Endothelial cell of hepatic sinusoid (primary cell): ENCODE measurements around the gene PPP1R1B.
"Not testable (repeated sequence)": the region's sequence is repeated elsewhere in the genome, so short reads cannot be mapped to it uniquely, and the experiment has no call there.

ENCODE experiments used
- in situ Hi-C: cut with HindIII; loops from 2 replicates; pipeline ENCODE4 v1.10.0; 2017; ENCODE audit warnings: low sequenced_read_pairs

PPP1R1B gene

GRCh38 chr17:39626171-39627046 is at the start of gene PPP1R1B:
Gene PPP1R1B (plus strand): TSS chr17:39626952. CDS start chr17:39627393, 441 bp downstream.
- in situ Hi-C loops: no loop called here

- in situ Hi-C loops: loop anchor here (5.0 kb wide), 1 partner anchor 59 kb away; the partner anchor contains the start of gene STARD3
These were observed 48.5 kb upstream of the PPP1R1B start for GRCh38 chr17:39578272-39578671.

- in situ Hi-C loops: loop anchor here (5.0 kb wide), 1 partner anchor 58 kb away; the partner anchor contains the start of gene STARD3
These were observed 47.3 kb upstream of the PPP1R1B start for GRCh38 chr17:39579318-39580081.

- in situ Hi-C loops: no loop called here
These were observed 46.7 kb upstream of the PPP1R1B start for GRCh38 chr17:39580082-39580468.

- in situ Hi-C loops: no loop called here
These were observed 45.5 kb upstream of the PPP1R1B start for GRCh38 chr17:39581071-39581758.

- in situ Hi-C loops: no loop called here
These were observed 45.0 kb upstream of the PPP1R1B start for GRCh38 chr17:39581759-39582085.

GRCh38 chr17:39582658-39583057 is 44.1 kb upstream of the PPP1R1B start:
- in situ Hi-C loops: no loop called here

GRCh38 chr17:39590180-39590579 is 36.6 kb upstream of the PPP1R1B start:
- in situ Hi-C loops: not testable (repeated sequence)

- in situ Hi-C loops: no loop called here
These were observed 34.5 kb upstream of the PPP1R1B start for GRCh38 chr17:39591958-39592954.

- in situ Hi-C loops: no loop called here
These were observed 33.4 kb upstream of the PPP1R1B start for GRCh38 chr17:39593371-39593770.

GRCh38 chr17:39595294-39595693 is 31.5 kb upstream of the PPP1R1B start:
- in situ Hi-C loops: no loop called here

- in situ Hi-C loops: no loop called here
These were observed 30.7 kb upstream of the PPP1R1B start for GRCh38 chr17:39595928-39596510.

- in situ Hi-C loops: no loop called here
These were observed 30.0 kb upstream of the PPP1R1B start for GRCh38 chr17:39596543-39597267.

- in situ Hi-C loops: no loop called here
These were observed 29.2 kb upstream of the PPP1R1B start for GRCh38 chr17:39597372-39598046.

- in situ Hi-C loops: no loop called here
These were observed 28.7 kb upstream of the PPP1R1B start for GRCh38 chr17:39598047-39598481.

- in situ Hi-C loops: no loop called here
These were observed 28.1 kb upstream of the PPP1R1B start for GRCh38 chr17:39598630-39599003.

- in situ Hi-C loops: no loop called here
These were observed 27.6 kb upstream of the PPP1R1B start for GRCh38 chr17:39599004-39599664.

GRCh38 chr17:39599665-39600231 is 27.0 kb upstream of the PPP1R1B start:
- in situ Hi-C loops: no loop called here
